ENCODE data around the gene BPTF. TPM values are rescaled to one million over a fixed set of nuclear protein-coding genes. Genes with fewer than 3 reads are reported as not detected.

BPTF gene
- total and polyA plus RNA-seq, 2 of the 13 experiments (the other 11 are each of a cell fraction or from before 2014, with no cell fraction given), result 43.5 to 66.1 TPM

GRCh38 chr17:68019675-68020408, 194.5 kb downstream of the BPTF start (continued):
- TF ChIP-seq, protein P1, sequence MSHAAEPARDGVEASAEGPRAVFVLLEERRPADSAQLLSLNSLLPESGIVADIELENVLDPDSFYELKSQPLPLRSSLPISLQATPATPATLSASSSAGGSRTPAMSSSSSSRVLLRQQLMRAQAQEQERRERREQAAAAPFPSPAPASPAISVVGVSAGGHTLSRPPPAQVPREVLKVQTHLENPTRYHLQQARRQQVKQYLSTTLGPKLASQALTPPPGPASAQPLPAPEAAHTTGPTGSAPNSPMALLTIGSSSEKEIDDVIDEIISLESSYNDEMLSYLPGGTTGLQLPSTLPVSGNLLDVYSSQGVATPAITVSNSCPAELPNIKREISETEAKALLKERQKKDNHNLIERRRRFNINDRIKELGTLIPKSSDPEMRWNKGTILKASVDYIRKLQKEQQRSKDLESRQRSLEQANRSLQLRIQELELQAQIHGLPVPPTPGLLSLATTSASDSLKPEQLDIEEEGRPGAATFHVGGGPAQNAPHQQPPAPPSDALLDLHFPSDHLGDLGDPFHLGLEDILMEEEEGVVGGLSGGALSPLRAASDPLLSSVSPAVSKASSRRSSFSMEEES (CRISPR knock-in tag; IDR thresholded peaks at IDR 0.05), result peak; percentile 87
- TF ChIP-seq ZNF552 (CRISPR knock-in tag; IDR thresholded peaks at IDR 0.05; ENCODE audit: borderline replicate concordance), result peak; percentile 96; the same call in 1 of the 2 replicates
- no peak for TF ChIP-seq SCMH1 (CRISPR knock-in tag; IDR thresholded peaks at IDR 0.05; ENCODE audit: borderline replicate concordance)
- peak; percentile 97 for TF ChIP-seq XRCC5 (optimal IDR thresholded peaks at IDR 0.05; ENCODE audit: low read length)
- TF ChIP-seq MYNN (CRISPR knock-in tag; IDR thresholded peaks at IDR 0.05; ENCODE audit: low read depth), result peak; percentile 65; the same call in 1 of the 2 replicates
- TF ChIP-seq SP1 (IDR thresholded peaks at IDR 0.05), result no peak
- TF ChIP-seq SP1 (CRISPR knock-in tag; IDR thresholded peaks at IDR 0.05), result peak; percentile 63
- peak; percentile 52 for TF ChIP-seq NFYC (CRISPR knock-in tag; IDR thresholded peaks at IDR 0.05)
- no peak for TF ChIP-seq MLLT10 (CRISPR knock-in tag; IDR thresholded peaks at IDR 0.05)
- no peak for TF ChIP-seq IKZF1 (IDR thresholded peaks at IDR 0.05)
- TF ChIP-seq GPN1 (CRISPR knock-in tag; IDR thresholded peaks at IDR 0.05; ENCODE audit: borderline replicate concordance), result peak; percentile 86; the same call in 1 of the 2 replicates
- TF ChIP-seq ZNF264 (CRISPR knock-in tag; IDR thresholded peaks at IDR 0.05), result peak; percentile 60; the same call in 1 of the 2 replicates
- peak; percentile 87 for TF ChIP-seq ZNF574 (CRISPR knock-in tag; IDR thresholded peaks at IDR 0.05)
- peak; percentile 82; the same call in 1 of the 2 replicates for TF ChIP-seq ZFP62 (CRISPR knock-in tag; IDR thresholded peaks at IDR 0.05)
- TF ChIP-seq KDM4B (CRISPR knock-in tag; IDR thresholded peaks at IDR 0.05), result peak; percentile 94
- TF ChIP-seq NFYB (CRISPR knock-in tag; IDR thresholded peaks at IDR 0.05), result 0 out of 2 replicates have a peak, but pooled peaks have one; percentile 14
- no peak; the same call in 1 of the 2 replicates for TF ChIP-seq NFIC (IDR thresholded peaks at IDR 0.05; ENCODE audit: low read length)
- peak; percentile 77; the same call in 1 of the 2 replicates for TF ChIP-seq PRDM10 (CRISPR knock-in tag; IDR thresholded peaks at IDR 0.05; ENCODE audit: low read depth)
- TF ChIP-seq GATA4 (IDR thresholded peaks at IDR 0.05; ENCODE audit: borderline replicate concordance, low read depth), result peak; percentile 49; the same call in 1 of the 2 replicates
- TF ChIP-seq, protein P2, sequence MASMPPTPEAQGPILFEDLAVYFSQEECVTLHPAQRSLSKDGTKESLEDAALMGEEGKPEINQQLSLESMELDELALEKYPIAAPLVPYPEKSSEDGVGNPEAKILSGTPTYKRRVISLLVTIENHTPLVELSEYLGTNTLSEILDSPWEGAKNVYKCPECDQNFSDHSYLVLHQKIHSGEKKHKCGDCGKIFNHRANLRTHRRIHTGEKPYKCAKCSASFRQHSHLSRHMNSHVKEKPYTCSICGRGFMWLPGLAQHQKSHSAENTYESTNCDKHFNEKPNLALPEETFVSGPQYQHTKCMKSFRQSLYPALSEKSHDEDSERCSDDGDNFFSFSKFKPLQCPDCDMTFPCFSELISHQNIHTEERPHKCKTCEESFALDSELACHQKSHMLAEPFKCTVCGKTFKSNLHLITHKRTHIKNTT (CRISPR knock-in tag; IDR thresholded peaks at IDR 0.05), result 0 out of 2 replicates have a peak, but pooled peaks have one; percentile 98

Data from HepG2 (cell line).